MM.1S (cell line): Measurements from ENCODE around the gene ZBTB44.

Source experiments
- CTCF ChIP-seq: fragments of 300-600 bp; sonication (generic); IDR thresholded peaks from 2 replicates; pipeline ENCODE4 v1.5.1; 2016; ENCODE audit warnings: antibody characterized with exemption, low read length, mixed read lengths
- EZH2 ChIP-seq: fragments of 300-600 bp; sonication (generic); optimal IDR thresholded peaks from 2 replicates; pipeline ENCODE3; 2017; ENCODE audit warnings: low read depth, mild to moderate bottlenecking, antibody characterized with exemption, low read length, mixed read lengths

GRCh38 chr11:130217133-130218031 lies 97.3 kb downstream of the ZBTB44 start:
- no peak for TF ChIP-seq CTCF
- TF ChIP-seq EZH2 = no peak
